Fibroblast of mammary gland (primary cell): Measurements from ENCODE around the gene C14orf93.
"Not testable (repeated sequence)": the region's sequence is repeated elsewhere in the genome, so short reads cannot be mapped to it uniquely, and the experiment has no call there.

Experiments
- DNase-seq: peaks from one replicate; pipeline ENCODE4 v3.0.0-alpha.2; 2010; ENCODE audit warnings: low read depth
- H3K4me3 ChIP-seq: 2 replicates; pipeline ENCODE4 v1.5.1; 2011; ENCODE audit warnings: low read depth, mild to moderate bottlenecking, low read length, moderate library complexity; ENCODE audit not compliant: control insufficient read depth
- TF ChIP-seq, protein P1 (sequence below): conservative IDR thresholded peaks from 2 replicates; pipeline ENCODE4 v1.5.1; 2011; ENCODE audit warnings: low read depth, low read length, inconsistent platforms; ENCODE audit not compliant: control insufficient read depth, insufficient read depth

The C14orf93 gene

DNA sequence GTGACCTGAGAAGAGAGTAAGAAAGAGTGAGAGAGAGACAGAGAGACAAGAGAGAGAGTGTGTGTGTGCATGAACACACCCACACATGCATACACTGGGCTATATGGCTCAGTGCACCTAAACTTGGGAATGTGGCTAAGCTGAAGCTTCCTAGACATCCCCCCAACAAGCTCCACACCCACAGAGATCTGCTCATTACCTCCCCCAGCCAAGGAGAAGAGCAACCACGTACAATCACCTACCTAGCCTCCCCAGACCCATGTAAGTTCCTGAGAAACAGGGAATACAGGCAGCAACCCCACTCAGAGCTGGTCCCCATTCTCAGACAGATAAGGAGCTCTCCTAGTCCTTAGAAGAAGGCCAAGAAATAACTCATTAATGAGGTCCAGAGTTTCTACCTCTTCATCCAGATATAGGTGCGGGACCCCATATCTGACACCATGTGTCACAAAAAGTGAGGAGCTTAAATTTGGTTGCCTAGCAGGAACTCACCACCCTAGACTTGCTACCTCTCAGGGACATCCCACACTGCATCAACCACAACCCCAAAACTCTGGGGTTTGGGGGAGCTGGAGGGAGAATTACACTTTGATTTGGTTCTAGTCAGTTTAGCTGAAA, 37.5 kb downstream of the C14orf93 start:
- TF ChIP-seq, protein P1, sequence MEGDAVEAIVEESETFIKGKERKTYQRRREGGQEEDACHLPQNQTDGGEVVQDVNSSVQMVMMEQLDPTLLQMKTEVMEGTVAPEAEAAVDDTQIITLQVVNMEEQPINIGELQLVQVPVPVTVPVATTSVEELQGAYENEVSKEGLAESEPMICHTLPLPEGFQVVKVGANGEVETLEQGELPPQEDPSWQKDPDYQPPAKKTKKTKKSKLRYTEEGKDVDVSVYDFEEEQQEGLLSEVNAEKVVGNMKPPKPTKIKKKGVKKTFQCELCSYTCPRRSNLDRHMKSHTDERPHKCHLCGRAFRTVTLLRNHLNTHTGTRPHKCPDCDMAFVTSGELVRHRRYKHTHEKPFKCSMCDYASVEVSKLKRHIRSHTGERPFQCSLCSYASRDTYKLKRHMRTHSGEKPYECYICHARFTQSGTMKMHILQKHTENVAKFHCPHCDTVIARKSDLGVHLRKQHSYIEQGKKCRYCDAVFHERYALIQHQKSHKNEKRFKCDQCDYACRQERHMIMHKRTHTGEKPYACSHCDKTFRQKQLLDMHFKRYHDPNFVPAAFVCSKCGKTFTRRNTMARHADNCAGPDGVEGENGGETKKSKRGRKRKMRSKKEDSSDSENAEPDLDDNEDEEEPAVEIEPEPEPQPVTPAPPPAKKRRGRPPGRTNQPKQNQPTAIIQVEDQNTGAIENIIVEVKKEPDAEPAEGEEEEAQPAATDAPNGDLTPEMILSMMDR, result no peak
- no peak overlapping the region for H3K4me3 ChIP-seq
- DNase-seq, result no peak

DNA sequence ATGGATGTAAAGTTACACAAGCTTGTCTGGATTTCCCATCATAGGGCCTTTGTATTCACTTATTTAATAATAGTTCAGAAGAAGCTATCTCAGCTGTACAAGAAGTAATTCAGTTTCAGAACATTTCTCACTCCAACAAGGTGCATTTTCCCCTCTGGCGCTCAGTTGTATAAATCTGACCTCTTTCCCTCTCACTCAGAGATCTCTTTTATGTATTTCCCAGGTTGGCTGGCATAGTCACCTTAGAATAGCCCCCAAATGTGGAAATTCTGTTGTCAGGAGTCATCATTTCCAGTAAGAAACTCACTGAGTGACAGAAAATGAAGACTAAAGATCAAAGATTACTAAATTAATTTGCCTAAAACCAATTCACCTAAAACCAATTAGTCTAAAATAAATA, 38.8 kb downstream of the C14orf93 start:
- TF ChIP-seq, protein P1, result no peak
- H3K4me3 ChIP-seq, result no peak overlapping the region
- no peak for DNase-seq

DNA sequence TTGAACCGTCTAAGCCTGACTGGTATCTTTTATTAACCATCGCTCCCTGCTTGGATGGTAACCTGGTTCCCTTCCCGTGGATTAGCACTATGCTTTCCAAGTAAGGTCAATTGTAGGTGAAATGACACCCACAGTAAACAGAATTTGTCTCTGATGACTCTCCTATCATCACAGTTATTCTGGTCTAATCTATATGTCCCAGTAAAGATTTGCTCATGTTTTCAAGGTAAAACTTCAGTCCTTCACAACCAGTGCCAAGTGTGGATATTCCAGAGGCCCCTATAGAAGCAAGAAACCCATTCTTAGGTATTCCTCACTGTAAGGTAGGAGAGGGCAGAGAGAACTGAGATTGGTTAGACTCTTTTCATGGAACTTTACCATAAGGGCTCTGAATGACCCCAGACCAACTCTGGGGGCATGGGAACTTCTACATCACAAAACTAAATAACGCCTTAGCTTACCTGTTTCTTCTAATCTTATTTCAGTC, 43.1 kb downstream of the C14orf93 start:
- DNase-seq, result no peak
- no peak overlapping the region for H3K4me3 ChIP-seq
- TF ChIP-seq, protein P1, result no peak

DNA sequence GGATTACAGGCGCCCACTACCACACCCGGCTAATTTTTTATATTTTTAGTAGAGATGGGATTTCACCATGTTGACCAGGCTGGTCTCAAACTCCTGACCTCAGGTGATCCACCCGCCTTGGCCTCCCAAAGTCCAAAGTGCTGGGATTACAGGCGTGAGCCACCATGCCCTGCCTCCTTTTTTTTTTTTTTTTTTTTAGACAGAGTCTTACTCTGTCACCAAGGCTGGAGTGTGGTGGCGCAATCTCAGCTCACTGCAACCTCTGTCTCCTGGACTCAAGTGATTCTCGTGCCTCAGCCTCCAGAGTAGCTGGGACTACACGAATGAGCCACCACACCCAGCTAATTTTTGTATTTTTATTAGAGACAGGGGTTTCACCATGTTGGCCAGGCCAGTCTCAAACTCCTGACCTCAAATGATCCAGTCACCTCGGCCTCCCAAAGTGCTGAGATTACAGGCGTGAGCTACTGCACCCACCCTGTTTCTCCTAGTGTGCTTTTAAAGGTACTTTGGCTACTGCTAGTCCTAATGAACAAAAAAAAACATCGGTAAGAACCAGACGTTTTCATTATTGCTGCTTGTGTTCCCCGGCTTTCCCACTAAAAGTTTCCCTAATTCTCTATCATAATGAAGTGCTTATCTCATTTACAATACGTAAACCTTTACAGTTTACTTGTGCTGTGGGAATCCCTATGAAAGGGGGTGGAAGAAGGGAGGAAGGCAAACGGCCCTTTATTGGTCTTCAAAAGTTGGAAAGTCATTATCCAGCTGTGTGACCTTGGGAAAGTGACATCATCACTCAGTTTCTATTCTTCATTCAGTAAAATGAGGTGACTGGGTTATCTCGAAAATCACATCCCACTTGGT, 43.8 kb downstream of the C14orf93 start:
- DNase-seq, H3K4me3 ChIP-seq: not testable (repeated sequence)

DNA sequence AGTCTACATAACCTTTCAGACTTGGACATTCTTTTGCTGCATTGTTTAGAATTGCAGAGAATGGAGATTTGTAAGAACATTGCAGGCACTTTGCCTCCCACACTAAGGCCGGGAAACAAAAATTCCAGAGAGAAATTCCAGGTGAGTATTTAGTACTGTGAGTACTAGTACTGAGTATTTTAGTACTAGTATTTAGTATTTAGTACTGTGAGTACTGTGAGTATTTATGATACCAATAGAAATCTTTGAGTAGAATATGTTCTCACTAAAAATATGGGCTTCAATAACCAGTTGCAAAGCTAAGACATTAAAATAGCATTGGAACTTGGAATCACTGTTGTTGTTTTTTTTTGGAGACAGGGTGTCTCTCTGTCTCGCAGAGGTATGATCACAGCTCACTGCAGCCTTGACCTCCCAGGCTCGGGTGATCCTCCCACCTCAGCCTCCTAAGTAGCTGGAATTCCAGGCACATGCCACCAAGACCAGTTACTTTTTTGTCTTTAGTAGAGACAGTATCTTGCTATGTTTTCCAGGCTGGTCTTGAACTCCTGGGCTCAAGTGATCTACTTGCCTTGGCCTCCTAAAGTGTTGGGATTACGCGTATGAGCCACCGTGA, 47.8 kb downstream of the C14orf93 start:
- TF ChIP-seq, protein P1, result no peak
- DNase-seq, result no peak

DNA sequence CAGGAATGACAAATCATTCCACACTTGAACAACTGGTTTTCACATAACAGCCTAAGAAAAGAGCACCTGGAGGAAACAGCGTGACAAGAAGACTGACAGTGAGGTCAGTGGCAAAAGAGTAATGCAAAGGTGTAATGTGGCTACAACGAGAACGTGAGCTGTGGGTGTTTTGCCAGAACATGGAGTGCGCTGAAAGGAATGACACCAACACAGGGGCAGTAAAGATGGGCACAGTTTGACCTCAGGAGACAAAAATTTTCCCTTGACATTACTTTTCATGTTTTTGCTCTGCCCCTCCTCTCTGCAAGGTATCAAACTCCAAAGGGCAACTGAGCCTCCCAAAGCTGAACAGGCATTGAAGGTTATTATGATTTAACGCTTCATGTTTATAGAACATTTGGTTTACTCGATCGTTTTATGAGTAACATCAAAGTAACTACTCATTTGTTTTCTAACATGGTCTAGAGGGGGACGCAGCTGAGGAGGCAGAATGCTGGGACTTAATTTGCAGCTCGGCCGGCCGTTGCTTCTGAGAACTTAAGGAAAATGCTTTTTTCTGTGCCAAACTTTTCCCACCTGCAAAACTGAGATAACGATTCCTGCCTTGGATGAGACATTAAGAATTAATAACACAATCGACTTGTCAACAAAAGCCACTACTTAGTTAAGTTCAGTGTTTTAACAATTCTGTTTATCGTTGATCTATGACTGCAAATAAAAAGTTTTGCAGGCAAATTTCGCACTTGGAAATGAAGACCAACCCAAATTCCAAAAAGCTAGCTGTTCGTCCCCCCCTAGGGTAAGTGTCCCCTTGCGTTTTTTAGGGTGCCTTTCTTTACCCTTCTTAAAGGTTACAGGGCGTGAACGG, 54.0 kb downstream of the C14orf93 start:
- TF ChIP-seq, protein P1, result no peak
- H3K4me3 ChIP-seq, result peak overlapping the region; percentile 74
- no peak for DNase-seq

More for the DNA sequence above, 47.8 kb downstream of the C14orf93 start:
- no peak overlapping the region for H3K4me3 ChIP-seq
